Fibroblast of mammary gland (primary cell): ENCODE data around the gene TSPAN31.

ENCODE experiments used
- DNase-seq: peaks from one replicate; pipeline ENCODE4 v3.0.0-alpha.2; 2010; ENCODE audit warnings: low read depth
- H3K4me3 ChIP-seq: 2 replicates; pipeline ENCODE4 v1.5.1; 2011; ENCODE audit warnings: low read depth, mild to moderate bottlenecking, low read length, moderate library complexity; ENCODE audit not compliant: control insufficient read depth
- TF ChIP-seq, protein P1 (sequence below): conservative IDR thresholded peaks from 2 replicates; pipeline ENCODE4 v1.5.1; 2011; ENCODE audit warnings: low read depth, low read length, inconsistent platforms; ENCODE audit not compliant: control insufficient read depth, insufficient read depth

Gene TSPAN31

DNA sequence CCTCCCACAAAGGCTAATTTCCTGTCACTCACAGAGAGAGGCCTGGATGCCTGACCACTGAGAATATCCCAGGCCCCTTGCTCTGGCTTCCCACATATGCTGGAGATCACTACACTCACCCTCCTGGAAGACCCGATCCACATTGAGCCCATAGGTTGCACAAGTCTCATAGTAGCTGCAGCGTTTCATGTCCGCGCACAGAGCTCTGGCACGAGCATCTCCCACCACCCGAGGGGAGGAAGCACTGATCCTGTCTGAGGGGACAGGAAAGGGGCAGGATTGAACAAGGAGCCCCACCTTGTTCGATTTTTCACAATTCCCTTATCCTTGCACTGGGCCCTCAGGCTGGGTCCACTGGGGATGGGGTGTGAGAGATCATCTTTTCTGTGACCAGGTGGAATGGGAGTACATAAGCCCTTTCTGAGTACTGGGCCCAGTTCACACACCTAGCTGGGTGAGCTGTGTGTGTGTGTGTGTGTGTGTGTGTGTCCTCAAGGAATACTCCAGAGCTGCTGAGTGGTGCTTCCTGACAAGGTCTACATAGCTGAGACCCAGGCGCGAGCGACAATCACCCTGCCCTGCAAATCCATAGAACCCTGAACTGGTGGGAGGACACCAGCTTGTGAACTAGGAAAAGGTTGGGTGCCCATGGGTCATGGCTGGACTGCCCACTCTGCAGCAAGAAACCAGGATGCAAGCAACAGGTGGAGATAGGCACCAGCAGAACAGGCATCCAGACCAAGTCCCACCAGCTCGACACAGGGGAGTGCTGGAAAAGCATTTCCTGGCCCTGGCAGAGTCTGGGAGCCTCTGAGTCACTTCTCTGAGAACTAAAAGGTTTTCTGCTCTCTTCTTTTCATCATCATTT lies 11.9 kb upstream of the TSPAN31 start:
- TF ChIP-seq, protein P1, sequence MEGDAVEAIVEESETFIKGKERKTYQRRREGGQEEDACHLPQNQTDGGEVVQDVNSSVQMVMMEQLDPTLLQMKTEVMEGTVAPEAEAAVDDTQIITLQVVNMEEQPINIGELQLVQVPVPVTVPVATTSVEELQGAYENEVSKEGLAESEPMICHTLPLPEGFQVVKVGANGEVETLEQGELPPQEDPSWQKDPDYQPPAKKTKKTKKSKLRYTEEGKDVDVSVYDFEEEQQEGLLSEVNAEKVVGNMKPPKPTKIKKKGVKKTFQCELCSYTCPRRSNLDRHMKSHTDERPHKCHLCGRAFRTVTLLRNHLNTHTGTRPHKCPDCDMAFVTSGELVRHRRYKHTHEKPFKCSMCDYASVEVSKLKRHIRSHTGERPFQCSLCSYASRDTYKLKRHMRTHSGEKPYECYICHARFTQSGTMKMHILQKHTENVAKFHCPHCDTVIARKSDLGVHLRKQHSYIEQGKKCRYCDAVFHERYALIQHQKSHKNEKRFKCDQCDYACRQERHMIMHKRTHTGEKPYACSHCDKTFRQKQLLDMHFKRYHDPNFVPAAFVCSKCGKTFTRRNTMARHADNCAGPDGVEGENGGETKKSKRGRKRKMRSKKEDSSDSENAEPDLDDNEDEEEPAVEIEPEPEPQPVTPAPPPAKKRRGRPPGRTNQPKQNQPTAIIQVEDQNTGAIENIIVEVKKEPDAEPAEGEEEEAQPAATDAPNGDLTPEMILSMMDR, result no peak

DNA sequence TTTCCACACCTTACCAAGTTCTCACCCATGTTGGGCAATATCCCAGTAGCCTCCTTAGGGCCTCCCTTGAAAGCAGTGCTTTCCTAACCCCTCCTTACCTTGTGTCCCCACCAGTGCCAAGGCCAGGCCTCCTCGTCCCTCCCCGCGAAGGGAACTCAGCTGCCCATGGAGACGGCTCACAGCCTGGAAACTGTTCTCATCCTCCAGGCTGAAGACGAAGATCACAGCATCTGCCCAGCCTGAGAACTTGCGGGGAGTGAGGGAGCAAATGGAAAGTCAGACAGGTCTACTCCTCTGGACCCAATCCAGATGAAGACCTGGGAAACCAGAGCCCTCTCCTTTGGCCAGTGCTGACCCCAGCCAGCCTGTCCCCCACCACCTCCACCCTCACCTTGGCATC lies 10.9 kb upstream of the TSPAN31 start:
- H3K4me3 ChIP-seq, result no peak overlapping the region
- no peak for DNase-seq
- TF ChIP-seq, protein P1, result no peak

More for the DNA sequence above, 11.9 kb upstream of the TSPAN31 start:
- no peak overlapping the region for H3K4me3 ChIP-seq
- DNase-seq, result no peak

DNA sequence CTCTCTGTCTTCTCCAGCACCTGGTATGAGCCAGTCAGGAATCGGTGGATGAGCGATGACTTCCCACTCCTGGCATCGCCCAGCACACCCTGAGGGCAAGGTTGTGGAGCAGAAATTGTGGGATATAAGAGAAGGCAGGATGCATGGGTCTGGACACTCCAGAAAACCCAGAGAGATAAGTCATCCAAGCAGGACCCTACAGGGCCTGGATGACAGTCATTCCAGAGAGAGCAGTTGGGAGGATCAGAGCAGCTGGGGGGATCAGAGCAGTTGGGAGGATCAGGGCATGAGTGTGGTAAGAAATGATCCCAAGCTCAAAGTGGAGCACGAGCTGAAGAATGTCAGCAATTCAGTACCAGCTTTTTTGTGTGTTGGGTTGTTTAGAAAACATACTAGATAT lies 10.2 kb upstream of the TSPAN31 start:
- no peak for DNase-seq
- TF ChIP-seq, protein P1, result no peak
- H3K4me3 ChIP-seq, result no peak overlapping the region

DNA sequence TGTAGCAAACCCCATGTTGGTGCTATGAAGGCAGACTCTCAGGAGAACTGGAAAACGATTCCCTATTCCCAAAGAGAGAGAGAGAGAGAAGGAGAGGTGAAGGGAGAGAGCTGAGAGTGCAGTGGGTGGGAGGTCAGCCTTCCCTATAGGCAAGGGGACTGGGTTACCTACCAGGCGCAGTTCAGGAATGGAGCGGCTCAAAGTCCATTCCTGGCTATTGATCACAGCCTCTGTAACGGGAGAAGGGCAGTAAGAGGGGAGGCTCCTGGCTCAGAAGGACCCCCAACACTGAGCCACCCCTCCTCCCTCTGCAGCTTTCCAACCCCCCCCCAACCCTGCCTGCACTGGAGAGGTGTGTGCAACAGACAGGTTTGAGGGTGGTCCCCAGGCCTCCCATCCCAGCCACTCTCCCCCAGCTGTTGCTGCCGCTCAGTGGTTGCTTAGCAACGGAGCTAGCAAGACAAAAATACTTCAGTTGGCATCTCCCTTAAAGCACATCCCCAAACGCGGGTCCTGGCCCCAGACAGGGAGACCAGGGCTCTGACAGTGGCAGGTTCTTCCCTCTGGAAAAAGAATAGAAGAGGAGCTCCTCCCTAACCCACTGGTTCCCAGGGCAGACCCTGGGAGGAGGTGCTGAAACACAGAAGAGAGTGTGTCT lies 9.5 kb upstream of the TSPAN31 start:
- TF ChIP-seq, protein P1, result no peak
- DNase-seq, result no peak
- H3K4me3 ChIP-seq, result no peak overlapping the region

DNA sequence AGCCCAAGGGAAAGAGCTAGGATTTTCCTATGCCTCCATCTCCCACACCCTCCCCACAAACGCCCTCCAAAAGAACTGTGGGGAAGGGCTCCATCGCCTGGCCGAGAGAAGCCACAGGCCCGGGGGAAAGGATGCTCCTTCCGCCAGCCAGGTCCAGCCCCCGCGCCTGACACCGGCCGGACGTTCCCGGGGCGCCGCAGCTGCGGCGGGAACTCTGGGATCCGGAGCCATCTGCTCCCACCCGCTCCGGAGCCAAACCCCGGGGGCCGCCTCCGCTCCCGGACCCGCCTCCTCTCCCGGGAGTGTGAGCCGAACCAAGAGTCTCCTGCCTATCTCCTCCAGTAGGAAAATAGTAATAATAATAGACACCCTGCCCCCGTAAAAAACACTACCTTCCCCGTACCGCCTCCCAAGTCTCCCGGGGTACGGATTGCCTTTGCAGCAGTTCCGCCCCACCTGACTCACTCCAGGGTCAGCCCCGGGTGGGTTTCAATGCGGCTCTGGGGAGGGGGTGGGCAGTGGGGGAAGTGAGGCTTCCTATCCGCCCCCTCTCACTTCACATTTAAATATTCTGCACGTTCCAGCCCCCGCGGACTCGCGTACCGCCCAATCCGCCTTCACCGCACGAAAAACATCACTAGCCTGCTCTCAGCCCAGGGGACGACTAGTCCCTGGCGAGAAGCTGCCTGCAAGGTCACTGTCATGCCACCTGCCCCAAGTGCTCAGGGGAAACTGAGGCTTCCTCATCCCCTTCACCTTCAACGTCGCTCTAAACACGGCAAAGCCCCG lies 8.7 kb upstream of the TSPAN31 start:
- H3K4me3 ChIP-seq, result peak overlapping the region; percentile 26
- DNase-seq, result peak; percentile 34

More for the DNA sequence above, 8.7 kb upstream of the TSPAN31 start:
- TF ChIP-seq, protein P1, result peak; percentile 25
